DOHH2 (cell line): ENCODE data around the gene TRIB2.

Source experiments
- H3F3A ChIP-seq: fragments of 200-600 bp; sonication (generic), shearing (Covaris generic); 2 replicates; pipeline ENCODE4 v1.6.0; 2016; ENCODE audit warnings: antibody characterized with exemption, mild to moderate bottlenecking; ENCODE audit not compliant: control insufficient read depth, insufficient read depth
- H3K27ac ChIP-seq: fragments of 200-600 bp; sonication (generic); 2 replicates; pipeline ENCODE4 v1.5.1; 2014; ENCODE audit warnings: low read depth, mild to moderate bottlenecking, low read length, moderate library complexity
- H3K27me3 ChIP-seq: fragments of 200-600 bp; sonication (generic); 2 replicates; pipeline ENCODE4 v1.6.1; 2014; ENCODE audit warnings: mild to moderate bottlenecking, low read length, mixed read lengths; ENCODE audit not compliant: control insufficient read depth
- H3K36me3 ChIP-seq: fragments of 200-600 bp; sonication (generic); 2 replicates; pipeline ENCODE4 v1.6.1; 2014; ENCODE audit warnings: mild to moderate bottlenecking, low read length, moderate library complexity, mixed read lengths; ENCODE audit not compliant: control insufficient read depth
- H3K4me1 ChIP-seq: fragments of 200-600 bp; sonication (generic); 2 replicates; pipeline ENCODE4 v1.6.1; 2014; ENCODE audit warnings: mild to moderate bottlenecking, low read length, mixed read lengths; ENCODE audit not compliant: control insufficient read depth
- H3K4me2 ChIP-seq: fragments of 200-600 bp; sonication (generic); 2 replicates; pipeline ENCODE4 v1.6.0; 2014; ENCODE audit warnings: mild to moderate bottlenecking, low read length, moderate library complexity
- H3K4me3 ChIP-seq: fragments of 200-600 bp; sonication (generic); 2 replicates; pipeline ENCODE4 v1.5.1; 2014; ENCODE audit warnings: mild to moderate bottlenecking, low read length, mixed read lengths
- H3K79me2 ChIP-seq: fragments of 200-600 bp; sonication (generic); 2 replicates; pipeline ENCODE4 v1.6.1; 2014; ENCODE audit warnings: mild to moderate bottlenecking, low read length, mixed read lengths; ENCODE audit not compliant: control insufficient read depth
- H3K9me2 ChIP-seq: fragments of 200-600 bp; sonication (generic); replicated peaks from 2 replicates; pipeline ENCODE4 v1.6.1; 2014; ENCODE audit warnings: mild to moderate bottlenecking, low read length, mixed read lengths; ENCODE audit not compliant: control insufficient read depth
- H3K9me3 ChIP-seq: fragments of 200-600 bp; sonication (generic); 2 replicates; pipeline ENCODE4 v1.6.1; 2014; ENCODE audit warnings: antibody characterized with exemption, low read length, mixed read lengths; ENCODE audit not compliant: control insufficient read depth, insufficient read depth
- H4K20me1 ChIP-seq: fragments of 200-600 bp; sonication (generic); 2 replicates; pipeline ENCODE4 v1.6.0; 2014; ENCODE audit warnings: low read depth, mild to moderate bottlenecking, antibody characterized with exemption, low read length, moderate library complexity; ENCODE audit not compliant: control insufficient read depth, insufficient read depth
- EZH2phosphoT487 ChIP-seq: fragments of 200-600 bp; sonication (generic); IDR thresholded peaks from 2 replicates; pipeline ENCODE4 v1.6.1; 2017; ENCODE audit warnings: borderline replicate concordance, mild to moderate bottlenecking, antibody characterized with exemption, low read length, moderate library complexity, mixed read lengths
- TF ChIP-seq, protein P1 (sequence below): fragments of 200-600 bp; sonication (generic); IDR thresholded peaks from one replicate; pipeline ENCODE4 v1.5.1; 2014; ENCODE audit warnings: antibody characterized with exemption, mild to moderate bottlenecking, low read depth, low read length; ENCODE audit not compliant: poor library complexity, severe bottlenecking

The TRIB2 gene

DNA sequence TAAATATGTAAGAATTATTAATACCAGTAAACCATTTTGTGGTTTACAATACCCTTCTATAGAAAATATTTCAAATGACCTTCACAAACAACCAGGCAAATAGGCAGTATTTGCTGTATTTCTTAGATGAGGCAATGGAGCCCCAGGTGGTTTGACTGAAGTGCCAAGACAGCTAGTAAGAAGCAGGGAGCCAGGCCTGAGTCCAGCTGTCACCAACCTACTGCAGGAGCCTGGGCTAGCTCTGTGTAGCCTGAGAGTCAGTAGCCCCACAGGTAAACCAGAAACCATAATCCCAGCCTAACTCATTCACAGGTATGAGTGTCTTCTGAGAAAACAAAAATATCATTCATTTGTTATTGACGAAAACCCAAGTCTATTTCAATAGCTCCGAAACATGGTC lies 45.6 kb downstream of the TRIB2 start:
- H3K27ac ChIP-seq = no peak overlapping the region
- no peaks in the 10 kb centered on the region for H3K9me2 ChIP-seq
- no peaks in the 10 kb centered on the region for H3K9me3 ChIP-seq
- no peak overlapping the region for H3K4me3 ChIP-seq
- no peaks in the 10 kb centered on the region for H3F3A ChIP-seq
- no peaks in the 10 kb centered on the region for H3K36me3 ChIP-seq
- H4K20me1 ChIP-seq = no peaks in the 10 kb centered on the region
- peaks cover 3% of the 10 kb centered on the region; the same call in 1 of the 2 replicates for H3K27me3 ChIP-seq
- no peaks in the 10 kb centered on the region for H3K79me2 ChIP-seq
- TF ChIP-seq, protein P1, sequence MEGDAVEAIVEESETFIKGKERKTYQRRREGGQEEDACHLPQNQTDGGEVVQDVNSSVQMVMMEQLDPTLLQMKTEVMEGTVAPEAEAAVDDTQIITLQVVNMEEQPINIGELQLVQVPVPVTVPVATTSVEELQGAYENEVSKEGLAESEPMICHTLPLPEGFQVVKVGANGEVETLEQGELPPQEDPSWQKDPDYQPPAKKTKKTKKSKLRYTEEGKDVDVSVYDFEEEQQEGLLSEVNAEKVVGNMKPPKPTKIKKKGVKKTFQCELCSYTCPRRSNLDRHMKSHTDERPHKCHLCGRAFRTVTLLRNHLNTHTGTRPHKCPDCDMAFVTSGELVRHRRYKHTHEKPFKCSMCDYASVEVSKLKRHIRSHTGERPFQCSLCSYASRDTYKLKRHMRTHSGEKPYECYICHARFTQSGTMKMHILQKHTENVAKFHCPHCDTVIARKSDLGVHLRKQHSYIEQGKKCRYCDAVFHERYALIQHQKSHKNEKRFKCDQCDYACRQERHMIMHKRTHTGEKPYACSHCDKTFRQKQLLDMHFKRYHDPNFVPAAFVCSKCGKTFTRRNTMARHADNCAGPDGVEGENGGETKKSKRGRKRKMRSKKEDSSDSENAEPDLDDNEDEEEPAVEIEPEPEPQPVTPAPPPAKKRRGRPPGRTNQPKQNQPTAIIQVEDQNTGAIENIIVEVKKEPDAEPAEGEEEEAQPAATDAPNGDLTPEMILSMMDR = no peak
- no peak for TF ChIP-seq EZH2phosphoT487
- no peak overlapping the region for H3K4me2 ChIP-seq
- H3K4me1 ChIP-seq = no peaks in the 10 kb centered on the region

- H3K9me3 ChIP-seq = no peaks in the 10 kb centered on the region
- H3K27me3 ChIP-seq = peaks cover 3% of the 10 kb centered on the region; the same call in 1 of the 2 replicates
- H3K27ac ChIP-seq = no peak overlapping the region
- H3K4me3 ChIP-seq = no peak overlapping the region
- H4K20me1 ChIP-seq = no peaks in the 10 kb centered on the region
- TF ChIP-seq, protein P1 = no peak
- TF ChIP-seq EZH2phosphoT487 = no peak
- H3K79me2 ChIP-seq = no peaks in the 10 kb centered on the region
- no peak overlapping the region for H3K4me2 ChIP-seq
- no peaks in the 10 kb centered on the region for H3K4me1 ChIP-seq
- H3K9me2 ChIP-seq = no peaks in the 10 kb centered on the region
- no peaks in the 10 kb centered on the region for H3F3A ChIP-seq
- no peaks in the 10 kb centered on the region for H3K36me3 ChIP-seq
Observed at GRCh38 chr2:12762976-12763375, 46.2 kb downstream of the TRIB2 start.

GRCh38 chr2:12763486-12763885 lies 46.8 kb downstream of the TRIB2 start:
- no peaks in the 10 kb centered on the region for H3K79me2 ChIP-seq
- H3K9me2 ChIP-seq = no peaks in the 10 kb centered on the region
- H3K4me1 ChIP-seq = no peaks in the 10 kb centered on the region
- no peaks in the 10 kb centered on the region for H3F3A ChIP-seq
- no peaks in the 10 kb centered on the region for H3K36me3 ChIP-seq
- H3K4me2 ChIP-seq = no peak overlapping the region
- H3K4me3 ChIP-seq = no peak overlapping the region
- peaks cover 6% of the 10 kb centered on the region for H3K27me3 ChIP-seq
- TF ChIP-seq, protein P1 = no peak
- TF ChIP-seq EZH2phosphoT487 = no peak
- no peaks in the 10 kb centered on the region for H3K9me3 ChIP-seq
- H3K27ac ChIP-seq = no peak overlapping the region
- no peaks in the 10 kb centered on the region for H4K20me1 ChIP-seq
